Fibroblast of skin of right biceps (primary cell): ENCODE results near the gene LAMA3.
"Not testable (repeated sequence)": the region's sequence is repeated elsewhere in the genome, so short reads cannot be mapped to it uniquely, and the experiment has no call there.

Source experiments
- DNase-seq: peaks from one replicate; pipeline ENCODE4 v3.0.0-alpha.2; 2013

Gene LAMA3

DNA sequence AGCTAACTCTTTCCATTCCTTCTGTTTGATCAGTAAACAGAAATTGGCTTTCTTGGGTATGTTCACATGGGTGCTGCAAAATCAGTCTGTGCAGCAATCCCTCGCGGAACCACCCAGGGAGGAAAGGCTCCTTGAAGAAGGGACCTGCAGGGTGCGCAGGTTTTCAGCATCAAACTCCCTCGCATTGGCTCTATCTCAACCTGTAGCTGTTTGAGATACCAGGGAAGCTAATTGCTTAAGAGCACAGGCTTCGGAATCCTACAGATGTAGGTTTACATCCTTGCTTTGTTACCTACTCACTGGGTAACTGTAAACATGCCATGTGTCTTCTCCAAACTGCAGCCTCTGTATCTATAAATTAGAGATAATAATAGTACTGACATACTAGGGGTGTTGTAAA is 43.2 kb downstream of the LAMA3 start:
- DNase-seq = no peak

DNA sequence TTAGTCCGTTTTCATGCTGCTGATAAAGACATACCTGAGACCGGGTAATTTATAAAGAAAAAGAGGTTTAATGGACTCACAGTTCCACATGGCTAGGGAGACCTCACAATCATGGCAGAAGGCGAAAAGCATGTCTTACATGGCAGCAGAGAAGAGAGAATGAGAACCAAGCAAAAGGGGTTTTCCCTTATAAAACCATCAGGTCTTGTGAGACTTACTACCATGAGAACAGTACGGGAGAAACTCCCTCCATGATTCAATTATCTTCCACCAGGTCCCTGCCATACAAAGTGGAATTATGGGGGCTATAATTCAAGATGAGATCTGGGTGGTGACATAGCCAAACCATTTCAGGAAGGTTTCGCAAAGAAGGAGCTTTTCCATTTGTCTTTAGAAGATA is 44.0 kb downstream of the LAMA3 start:
- DNase-seq = not testable (repeated sequence)

DNA sequence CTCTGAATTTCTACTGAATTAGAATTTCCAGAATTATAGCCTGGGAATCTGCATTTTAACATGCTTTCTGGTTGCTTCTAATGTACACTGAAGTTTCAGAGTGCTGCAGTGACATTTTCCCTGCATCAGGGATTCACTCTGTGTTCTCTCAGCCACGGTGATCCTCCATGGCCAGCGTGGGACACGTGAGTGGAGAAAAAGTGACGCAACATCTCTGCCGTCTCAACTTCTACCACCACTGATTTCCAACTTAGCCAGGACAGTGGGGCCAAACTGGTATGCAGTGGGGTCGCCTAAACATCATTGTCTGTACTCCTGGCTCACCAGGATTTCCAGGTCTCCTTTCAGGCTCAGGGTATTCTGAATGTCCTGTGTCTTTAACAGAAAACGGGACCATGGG is 44.6 kb downstream of the LAMA3 start:
- DNase-seq = no peak

DNA sequence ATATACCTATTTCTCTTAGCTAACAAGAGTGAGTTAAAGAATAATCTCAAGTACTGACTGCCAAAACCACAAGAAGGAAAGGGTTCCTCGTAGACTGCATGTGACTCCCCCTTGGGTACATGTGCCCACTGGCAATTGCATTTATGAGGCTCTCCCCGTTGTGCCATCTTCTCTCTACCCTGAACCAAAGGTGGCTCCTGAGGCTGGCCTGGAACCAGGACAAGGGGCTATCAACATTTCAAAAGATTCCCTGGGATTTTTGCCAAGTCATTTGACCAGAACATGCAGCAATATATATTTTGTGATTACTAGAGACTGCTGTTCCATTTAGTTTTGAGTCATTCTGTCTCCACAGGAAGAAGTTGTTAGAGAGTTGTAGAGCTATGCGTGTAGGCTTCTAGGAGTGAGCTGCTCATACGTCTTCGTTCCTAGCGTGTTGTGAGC is 45.8 kb downstream of the LAMA3 start:
- peak; percentile 33 for DNase-seq

DNA sequence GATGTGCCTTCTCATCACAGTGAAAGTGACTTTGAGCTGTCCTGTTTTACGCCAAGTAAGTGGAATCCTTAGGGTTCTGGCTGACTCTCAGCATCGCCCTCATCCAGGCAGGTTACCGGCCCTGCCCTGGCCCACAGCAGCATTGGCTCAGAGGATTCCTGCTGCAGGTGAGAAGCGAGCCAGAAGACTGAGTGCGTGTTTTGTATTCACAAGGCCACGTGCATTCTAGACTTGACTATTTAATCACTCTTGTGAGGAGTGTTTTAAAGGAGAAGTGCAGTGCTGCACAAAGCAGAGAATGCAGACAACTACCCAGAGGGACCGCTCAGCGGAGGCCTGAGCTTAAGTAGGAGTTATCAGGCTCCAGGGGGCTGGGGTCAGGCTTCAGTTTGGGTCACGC is 48.3 kb downstream of the LAMA3 start:
- no peak for DNase-seq

DNA sequence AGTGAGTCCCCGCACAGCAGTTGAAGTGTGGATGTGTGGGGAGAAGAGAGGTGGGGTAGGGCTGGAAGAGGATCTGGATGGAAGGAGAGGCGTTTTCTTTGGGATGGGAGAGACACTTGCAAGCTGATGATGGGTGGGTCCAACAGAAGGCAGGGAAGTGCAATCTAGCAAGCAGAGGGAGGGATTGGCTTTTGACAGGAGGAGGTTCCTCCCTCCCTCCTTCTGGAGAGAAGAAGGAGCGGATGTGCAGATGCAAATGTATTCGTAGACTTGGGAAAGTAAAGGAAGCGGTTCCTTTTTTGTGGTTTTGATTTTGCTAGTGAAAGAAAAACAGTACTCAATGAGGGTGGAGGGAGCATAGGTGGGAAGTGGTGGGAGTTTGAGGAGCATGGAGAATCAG is 48.9 kb downstream of the LAMA3 start:
- DNase-seq = no peak

DNA sequence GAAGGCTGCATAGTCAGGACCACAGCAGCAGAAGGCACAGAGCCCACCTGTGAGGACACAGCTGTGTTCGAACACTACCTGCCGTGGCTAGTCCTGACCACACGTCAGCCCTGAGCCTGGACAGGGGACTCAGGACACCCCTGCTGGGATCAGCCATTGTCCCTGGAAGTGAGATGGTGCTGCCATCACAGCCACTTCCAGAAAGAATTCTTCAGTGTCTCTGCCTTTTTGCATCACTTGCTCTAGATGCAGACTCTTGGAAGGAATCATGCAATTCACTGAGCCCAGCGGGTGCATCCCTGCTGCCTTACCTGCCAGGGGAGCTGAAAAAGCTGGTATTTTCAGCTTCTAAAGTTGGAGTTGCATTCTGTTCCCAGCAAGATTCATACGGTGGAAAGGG is 49.3 kb downstream of the LAMA3 start:
- no peak for DNase-seq

DNA sequence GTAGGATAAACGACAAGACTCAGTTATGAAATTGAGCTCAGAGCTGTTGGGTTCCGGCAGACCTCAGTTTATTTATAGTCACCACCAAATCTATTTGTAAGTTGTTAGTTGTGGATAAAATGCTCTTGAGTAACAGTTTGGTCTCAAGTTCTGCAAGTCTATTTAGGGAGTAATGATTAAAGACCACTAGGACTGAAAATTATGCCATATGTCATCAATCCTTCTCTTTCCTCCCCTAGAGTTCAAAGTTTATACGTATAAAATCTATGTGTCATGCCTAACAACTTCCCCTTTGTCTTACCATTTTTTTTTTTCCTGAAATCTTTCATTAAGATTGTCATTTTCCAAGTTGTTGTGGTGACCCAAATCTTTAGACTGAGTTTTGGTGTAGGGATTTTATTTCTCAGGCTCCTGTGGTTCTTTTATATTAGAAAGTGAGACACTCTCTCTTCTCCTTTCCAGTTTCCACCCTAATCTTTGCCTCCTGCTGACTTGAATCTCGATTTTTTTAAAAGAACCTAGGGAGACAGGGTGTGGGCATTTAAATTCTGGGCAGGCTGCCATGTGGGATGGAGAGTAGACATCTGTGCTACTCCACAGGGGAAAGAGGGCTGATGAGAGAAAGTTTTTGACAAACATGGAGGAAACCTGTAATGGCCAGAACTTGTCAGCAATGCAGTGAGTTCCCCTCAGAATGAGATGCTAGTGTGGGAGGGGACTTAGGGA is 51.0 kb downstream of the LAMA3 start:
- peak; percentile 18 for DNase-seq

DNA sequence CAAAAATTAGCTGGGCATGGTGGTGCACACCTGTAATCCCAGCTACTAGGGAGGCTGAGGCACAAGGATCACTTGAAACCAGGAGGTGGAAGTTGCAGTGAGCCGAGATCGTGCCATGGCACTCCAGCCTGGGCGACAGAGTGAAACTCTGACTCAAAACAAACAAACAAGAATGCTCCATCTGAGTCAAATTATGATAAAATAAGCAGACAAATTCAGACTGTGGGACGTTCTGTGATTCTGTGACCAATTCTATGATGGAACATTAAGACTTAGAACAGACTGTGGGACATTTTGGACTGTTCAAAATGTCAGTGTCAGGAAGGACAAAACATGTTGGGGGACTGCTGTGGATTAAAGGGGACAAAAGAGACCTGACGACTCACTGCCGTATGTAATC is 52.7 kb downstream of the LAMA3 start:
- not testable (repeated sequence) for DNase-seq

DNA sequence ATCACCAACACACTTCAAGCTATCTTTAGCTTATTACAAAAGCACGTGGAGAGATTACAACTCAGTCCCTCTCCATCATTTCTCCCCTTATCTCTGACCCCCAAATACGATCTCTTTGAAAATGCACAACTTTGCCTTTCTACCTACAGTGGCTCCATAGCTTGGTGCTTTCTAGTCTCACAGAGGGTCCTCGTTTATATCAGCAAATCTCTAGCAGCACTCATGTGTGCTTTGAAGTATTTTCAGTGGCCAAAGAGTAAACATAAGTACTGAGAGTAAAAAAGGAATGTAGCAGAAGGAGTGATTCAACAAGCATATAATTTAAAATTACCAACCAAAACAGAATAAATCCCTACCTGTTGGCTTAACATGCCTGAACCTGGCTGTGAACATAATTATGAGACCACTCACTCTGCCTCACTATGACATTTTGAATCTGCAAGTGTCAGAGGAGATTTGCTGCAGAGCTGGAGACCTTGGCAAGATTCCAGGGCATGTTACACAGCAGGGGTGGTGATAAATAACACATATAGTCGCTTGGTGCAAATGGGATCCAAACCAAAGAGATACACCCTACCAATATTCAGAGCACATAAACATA is 54.6 kb downstream of the LAMA3 start:
- DNase-seq = no peak

DNA sequence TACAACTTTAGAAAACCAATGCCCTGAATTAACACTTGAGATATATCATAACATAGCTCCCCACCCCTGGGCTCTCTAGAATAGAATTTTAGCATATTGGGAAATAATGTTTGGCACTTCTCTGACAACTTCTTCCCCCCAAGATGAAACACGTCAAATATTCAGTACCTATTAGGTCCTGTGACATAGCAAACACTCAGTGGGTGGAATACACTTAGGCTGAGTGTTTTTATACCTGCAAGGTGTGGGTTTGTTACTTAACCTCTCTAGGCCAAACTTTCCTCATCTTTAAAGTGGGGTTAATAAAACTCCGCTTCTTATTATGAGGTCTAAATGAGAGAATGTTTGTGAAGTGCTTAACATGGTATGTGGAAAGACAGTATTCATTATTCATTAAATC is 56.1 kb downstream of the LAMA3 start:
- DNase-seq = no peak

DNA sequence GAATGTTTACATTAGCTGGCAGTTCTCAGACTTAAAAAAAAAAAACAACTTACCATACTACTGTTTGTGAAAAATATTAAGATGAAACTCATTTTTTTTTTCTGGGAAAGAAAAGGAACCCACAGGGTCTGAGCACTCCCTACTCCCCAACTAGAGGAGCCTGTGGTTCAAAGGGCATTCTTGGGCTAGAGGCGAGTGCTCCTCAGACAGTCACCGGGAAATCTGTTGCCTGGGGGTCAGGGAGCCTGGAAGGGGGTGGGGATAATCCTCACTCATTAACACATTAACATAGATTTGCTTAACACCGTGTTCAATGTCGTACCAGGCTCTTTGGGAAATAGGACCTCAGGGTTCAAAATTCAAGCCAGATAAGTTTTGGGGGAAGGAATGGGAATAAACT is 57.6 kb downstream of the LAMA3 start:
- DNase-seq = no peak

DNA sequence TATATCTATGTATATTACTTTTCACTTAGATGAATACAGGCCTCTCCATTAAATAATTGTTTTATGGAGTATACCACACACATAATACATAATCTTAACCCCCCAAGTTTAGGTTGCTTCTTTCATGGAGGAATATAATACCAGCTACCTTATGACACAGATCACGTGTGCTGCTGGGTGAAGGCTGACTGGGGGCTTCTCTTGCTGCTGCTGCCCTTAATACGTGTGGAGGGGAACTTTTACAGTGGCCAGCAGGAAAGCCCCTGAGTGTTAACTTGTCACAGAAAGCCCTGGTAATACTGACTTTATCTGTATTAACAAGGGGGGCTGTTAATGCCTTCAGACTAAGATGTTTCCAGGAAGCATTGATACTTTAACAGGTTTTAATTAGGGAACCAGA is 63.1 kb downstream of the LAMA3 start:
- no peak for DNase-seq

DNA sequence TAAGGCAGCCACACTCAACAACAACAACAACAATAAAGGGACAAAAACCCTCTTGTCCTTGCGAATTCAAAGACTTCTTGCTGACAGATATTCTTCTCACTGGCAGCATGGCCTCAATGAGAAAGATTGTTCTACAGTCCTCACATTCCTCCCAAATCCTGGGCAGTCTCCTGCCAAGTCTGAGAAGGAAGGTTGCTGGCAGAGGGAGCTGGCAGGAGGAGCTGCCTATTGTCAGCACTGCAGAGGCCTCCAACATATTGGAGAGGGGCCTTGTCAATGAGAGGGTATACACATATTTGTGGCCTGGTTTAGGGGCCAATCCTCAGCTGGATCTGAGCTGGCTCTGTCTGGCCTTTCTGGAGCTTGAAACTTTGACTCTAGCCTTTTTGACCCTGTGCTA is 63.5 kb downstream of the LAMA3 start:
- no peak for DNase-seq

DNA sequence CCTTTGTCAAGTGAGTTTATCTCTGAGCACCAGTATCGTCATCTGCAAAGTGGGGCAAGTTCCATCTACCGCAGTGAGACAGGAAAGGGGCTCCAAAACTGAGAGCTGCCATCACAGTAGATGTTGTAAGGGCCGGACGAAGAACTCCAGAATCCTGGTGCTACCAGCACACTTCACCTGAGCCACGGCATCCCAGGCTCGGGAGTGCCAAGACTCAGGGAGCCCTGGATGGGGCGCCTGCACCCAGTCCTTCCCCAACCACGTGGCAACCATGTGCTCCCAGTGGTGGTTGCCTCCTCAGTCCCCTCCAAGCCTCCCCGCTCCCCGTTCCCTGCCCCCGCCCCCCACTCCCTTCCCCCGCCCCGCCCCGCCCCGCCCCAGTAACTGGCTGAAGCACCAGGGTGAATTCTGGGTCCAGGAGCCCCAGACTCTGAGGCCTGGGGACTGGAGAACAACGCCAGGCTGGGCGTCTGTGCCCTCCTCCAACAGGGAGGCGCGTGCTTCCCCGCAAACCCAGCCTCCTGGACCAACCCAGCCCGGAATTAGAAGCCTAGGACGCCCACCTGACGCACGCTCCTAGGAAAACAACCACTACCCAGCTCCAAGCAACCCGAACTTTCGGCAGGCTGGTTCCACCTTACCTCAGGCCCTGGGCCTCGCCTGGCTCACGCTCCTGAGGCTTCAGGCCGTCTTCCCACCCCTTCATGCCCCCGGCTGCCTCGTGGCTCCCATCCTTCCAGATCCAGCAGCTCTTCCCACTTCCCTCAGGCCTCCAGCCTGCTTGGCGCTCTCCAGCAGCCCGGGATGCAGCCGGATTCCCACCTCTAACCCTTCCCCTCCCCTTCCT is 67.6 kb downstream of the LAMA3 start:
- DNase-seq = no peak

DNA sequence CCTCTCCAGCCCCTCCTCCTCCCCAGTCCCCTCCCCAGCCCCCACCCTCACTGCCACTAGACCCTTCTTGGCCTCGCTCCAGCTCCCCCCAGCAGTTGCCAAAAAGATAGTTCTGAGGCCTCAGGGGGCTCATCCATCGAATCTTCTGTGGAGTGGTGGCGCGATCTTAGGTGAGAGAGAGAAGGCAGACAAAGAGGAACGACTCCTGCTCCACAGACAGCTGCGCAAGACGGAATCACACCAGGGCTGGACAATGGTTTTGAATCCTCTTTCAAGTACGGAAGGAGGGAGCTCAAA is 68.1 kb downstream of the LAMA3 start:
- DNase-seq = no peak

DNA sequence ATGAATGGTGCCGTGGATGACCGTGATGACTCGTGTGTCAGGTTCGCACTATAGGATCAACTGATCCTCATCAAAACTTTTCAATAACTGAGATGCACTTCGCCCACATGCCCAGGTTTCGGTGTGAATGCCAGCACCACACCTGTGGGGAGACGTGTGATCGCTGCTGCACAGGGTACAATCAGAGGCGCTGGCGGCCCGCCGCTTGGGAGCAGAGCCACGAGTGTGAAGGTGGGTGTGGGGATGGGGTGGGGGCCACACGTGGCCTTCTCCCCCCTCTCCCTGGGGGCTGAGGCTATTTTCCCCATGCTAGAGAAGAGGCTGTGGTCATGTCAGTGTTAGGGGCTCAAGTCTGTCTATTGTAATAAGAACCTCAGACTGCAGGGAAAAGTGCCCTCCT is 69.0 kb downstream of the LAMA3 start:
- no peak for DNase-seq

DNA sequence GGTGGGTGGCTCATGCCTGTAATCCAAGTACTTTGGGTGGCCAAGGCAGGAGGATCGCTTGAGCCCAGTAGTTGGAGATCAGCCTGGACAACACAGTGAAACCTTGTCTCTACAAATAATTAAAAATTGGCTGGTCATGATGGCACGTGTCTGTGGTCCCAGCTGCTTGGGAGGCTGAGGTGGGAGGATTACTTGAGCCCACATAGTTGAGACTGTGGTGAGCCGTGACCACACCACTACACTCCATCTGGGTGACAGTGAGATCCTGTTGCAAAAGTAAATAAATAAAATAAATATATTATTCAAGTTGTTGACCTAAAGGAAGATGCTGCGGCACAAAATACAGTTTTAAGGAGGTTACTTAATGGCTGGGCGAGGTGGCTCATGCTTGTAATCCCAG is 72.7 kb downstream of the LAMA3 start:
- no peak for DNase-seq

DNA sequence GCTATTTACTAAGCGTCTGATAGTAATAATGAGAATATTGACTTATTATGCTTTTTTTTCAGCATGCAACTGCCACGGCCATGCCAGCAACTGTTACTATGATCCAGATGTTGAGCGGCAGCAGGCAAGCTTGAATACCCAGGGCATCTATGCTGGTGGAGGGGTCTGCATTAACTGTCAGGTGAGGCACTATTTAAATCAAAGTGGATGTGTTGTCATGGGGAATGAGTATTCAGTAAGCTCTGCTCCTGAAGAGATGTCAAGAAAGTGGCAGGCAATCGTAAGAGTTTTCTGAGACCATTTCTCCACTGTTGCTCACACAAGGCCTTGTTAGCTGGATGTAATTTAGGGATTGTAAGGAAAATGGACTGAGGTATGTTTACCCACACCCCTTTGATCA is 74.1 kb downstream of the LAMA3 start:
- DNase-seq = no peak

DNA sequence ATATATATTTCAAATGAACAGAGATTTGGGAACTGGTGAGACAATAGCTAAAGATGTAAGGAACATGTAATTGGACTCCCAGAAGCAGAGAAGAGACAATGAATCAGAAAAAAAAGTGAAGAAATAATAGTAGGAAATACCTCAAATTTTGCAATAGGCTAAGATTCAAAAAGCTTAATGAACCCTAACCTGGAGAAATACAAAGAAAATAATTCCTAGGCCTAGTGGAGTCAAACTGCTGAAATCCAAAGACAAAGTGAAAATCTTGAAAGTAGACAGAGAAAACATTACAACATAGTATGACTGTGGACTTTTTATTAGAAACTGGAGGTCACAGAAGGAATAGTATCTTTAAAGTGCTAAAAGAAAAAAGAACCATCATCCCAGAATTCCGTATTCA is 76.7 kb downstream of the LAMA3 start:
- DNase-seq = no peak

DNA sequence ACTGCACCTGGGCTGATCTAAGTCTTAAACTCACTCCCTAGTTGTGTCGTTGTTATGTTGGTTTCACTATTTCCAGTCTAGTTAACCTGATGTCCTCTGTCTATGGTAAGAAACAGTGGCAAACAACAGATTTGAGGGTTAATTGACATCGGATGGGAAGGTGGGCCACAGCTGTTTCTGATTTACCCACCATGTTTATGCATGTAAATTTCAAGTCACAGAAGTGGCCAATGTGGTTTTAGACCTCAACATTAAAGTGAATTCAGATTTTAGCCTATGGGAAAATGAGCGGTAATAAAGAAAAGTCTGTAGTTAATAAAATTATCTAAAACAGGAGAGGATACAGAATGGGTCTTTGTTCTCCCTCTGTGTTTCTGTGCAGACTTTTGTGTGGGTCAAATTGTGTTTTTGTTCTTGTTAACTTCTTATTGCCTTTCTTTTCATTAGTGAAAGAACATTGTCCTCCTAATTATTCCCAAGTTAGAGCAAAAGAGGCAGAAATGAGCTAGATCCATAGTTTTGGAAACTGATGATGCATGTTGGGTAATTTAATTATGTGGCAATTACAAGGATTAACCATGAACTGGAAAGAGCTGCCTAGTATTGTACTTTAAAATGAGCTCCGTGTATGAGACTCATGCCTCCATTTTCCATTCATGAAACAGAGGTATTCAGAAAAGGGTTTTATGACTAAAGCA is 83.2 kb downstream of the LAMA3 start:
- no peak for DNase-seq

DNA sequence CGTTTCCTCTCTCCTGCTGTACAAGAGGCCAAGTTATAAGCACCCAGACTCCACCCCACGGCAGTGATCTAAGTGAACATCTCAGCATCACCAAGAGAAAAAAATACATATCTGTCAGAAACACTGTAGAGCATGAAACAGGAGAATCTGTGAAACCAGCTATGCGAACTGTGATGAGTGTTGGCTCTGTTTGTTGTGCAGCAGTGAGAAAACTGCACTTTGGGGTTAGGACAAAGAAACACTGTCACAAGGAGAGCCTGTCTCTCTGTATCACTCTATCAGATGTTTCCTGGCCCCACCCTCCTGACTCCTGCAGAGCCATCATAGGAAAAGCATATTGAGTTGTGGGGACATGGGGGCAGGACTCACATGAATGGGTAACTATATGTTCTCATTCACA is 87.1 kb downstream of the LAMA3 start:
- no peak for DNase-seq

DNA sequence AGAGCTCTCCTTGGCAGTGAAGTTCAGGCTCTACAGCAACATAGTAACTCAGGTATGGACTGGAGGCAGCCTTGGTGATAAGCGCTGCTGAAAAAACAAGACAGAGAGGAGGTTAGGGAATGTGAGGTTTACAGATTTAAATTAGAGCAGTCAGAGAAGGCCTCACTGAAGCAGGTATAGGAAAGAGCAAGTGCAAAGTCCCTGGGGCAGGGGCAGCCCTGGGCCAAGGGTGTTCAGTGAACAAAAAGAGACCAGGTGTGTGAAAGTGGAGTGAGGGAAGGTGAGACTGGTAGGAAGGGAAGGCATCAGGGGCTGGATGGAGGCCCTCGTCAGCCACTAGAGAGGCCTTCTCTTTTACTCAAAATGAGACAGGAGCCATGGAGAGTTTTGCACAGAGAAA is 89.6 kb downstream of the LAMA3 start:
- DNase-seq = no peak
